ES-I3 (cell line): ENCODE measurements around the gene VNN1.
"Not testable (repeated sequence)": the region's sequence is repeated elsewhere in the genome, so short reads cannot be mapped to it uniquely, and the experiment has no call there.

Experiments used
- H3K36me3 ChIP-seq: 2 replicates; pipeline ENCODE4 v1.6.1; 2013; ENCODE audit warnings: mild to moderate bottlenecking, low read length, control low read depth, moderate library complexity; ENCODE audit not compliant: insufficient read depth
- H3K4me1 ChIP-seq: 2 replicates; pipeline ENCODE4 v1.6.1; 2013; ENCODE audit warnings: mild to moderate bottlenecking, control low read depth, low read length; ENCODE audit not compliant: insufficient read depth
- H3K9ac ChIP-seq: 2 replicates; pipeline ENCODE4 v1.6.1; 2013; ENCODE audit warnings: low read depth, mild to moderate bottlenecking, low read length, moderate library complexity
- H3K9me3 ChIP-seq: 2 replicates; pipeline ENCODE4 v1.6.1; 2013; ENCODE audit warnings: mild to moderate bottlenecking, low read length, moderate library complexity; ENCODE audit not compliant: control insufficient read depth, insufficient read depth

Gene VNN1

GRCh38 chr6:132635906-132636305 lies 77.9 kb downstream of the VNN1 start:
- H3K9me3 ChIP-seq, H3K9ac ChIP-seq, H3K4me1 ChIP-seq, H3K36me3 ChIP-seq: not testable (repeated sequence)

- not testable (repeated sequence) for H3K9ac ChIP-seq, H3K36me3 ChIP-seq, H3K4me1 ChIP-seq, H3K9me3 ChIP-seq
These were observed 78.6 kb downstream of the VNN1 start for GRCh38 chr6:132635288-132635687.

- no peaks in the 10 kb centered on the region for H3K4me1 ChIP-seq
- no peaks in the 10 kb centered on the region for H3K36me3 ChIP-seq
- no peak overlapping the region for H3K9ac ChIP-seq
- no peaks in the 10 kb centered on the region for H3K9me3 ChIP-seq
These were observed 79.1 kb downstream of the VNN1 start for GRCh38 chr6:132634796-132635195.

GRCh38 chr6:132633362-132633761 lies 80.5 kb downstream of the VNN1 start:
- H3K9ac ChIP-seq, result no peak overlapping the region
- no peaks in the 10 kb centered on the region for H3K36me3 ChIP-seq
- no peaks in the 10 kb centered on the region for H3K4me1 ChIP-seq
- H3K9me3 ChIP-seq, result no peaks in the 10 kb centered on the region
